GM21576 (cell line): ENCODE data around the gene ADAM10.
A peak's percentile ranks its signal among the peaks of the same experiment; 100 is the strongest.
"Not testable (repeated sequence)": the region's sequence is repeated elsewhere in the genome, so short reads cannot be mapped to it uniquely, and the experiment has no call there.

Source experiments
- ATAC-seq: cut with Tn5 transposase; IDR thresholded peaks from one replicate; pipeline ENCODE4 v1.9.1; 2021; ENCODE audit warnings: mild to moderate bottlenecking, moderate library complexity; ENCODE audit not compliant: unreplicated experiment

ADAM10 gene

GRCh38 chr15:58749532-58750337 lies at the start of gene ADAM10:
Gene ADAM10 (minus strand): TSS chr15:58749707. CDS start chr15:58749534, 173 bp downstream.
- ATAC-seq, result peak; percentile 83

GRCh38 chr15:58797505-58797904 lies 48.0 kb upstream of the ADAM10 start:
- ATAC-seq, result no peak

GRCh38 chr15:58795825-58796224 lies 46.3 kb upstream of the ADAM10 start:
- no peak for ATAC-seq

GRCh38 chr15:58793862-58794261 lies 44.4 kb upstream of the ADAM10 start:
- ATAC-seq, result no peak

DNA sequence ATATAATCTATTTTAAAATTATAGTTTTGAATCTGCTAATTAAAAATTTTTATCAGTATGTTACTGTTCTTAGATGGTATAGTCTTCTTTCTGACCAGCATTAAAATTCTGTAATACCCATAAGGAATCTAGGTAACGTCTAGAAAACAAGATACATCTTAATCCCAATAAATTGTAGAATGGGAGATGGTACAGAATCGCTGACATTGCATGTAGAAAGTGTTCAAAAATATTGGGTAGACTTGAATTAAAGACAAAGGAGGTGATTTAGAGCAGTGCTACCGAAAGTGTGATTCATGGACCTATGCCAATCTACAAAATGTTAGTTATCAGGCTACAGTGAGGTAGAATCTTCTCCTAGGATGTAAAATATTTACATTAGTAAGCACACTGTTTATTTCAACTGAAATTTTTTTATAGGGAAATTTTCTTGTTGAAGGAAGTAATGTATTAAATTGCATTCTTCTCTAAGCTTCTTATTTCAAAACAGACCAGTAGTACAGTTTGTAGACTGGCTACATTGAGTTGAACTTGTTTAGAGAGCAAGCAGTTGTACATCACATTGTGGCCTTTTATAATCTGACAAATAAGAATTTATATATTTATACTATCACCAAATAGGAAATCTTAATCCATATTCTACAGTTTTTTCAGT lies 38.7 kb upstream of the ADAM10 start:
- ATAC-seq, result no peak

- no peak for ATAC-seq
These were observed 35.8 kb upstream of the ADAM10 start for GRCh38 chr15:58785355-58785754.

- ATAC-seq, result no peak
These were observed 30.0 kb upstream of the ADAM10 start for GRCh38 chr15:58779554-58779953.

DNA sequence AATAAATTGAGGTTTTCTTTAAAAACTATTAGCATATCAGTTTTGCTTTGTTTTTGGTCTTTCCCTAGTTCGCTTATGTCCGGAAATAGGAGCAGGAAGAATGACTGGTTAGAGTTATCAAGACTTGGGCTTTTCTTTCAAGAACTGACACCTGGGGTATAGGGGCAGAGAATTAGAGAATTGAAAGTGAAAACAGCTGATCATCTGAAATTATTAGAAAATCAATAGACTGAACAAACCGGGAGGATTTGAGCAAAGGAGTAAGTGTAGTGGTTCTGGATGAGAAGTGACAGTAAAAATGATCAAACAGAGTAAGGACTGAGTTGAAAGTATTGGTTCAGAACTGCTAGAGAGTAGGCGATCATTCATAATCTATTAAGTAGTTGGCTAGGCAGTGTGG lies 27.6 kb upstream of the ADAM10 start:
- ATAC-seq, result no peak

DNA sequence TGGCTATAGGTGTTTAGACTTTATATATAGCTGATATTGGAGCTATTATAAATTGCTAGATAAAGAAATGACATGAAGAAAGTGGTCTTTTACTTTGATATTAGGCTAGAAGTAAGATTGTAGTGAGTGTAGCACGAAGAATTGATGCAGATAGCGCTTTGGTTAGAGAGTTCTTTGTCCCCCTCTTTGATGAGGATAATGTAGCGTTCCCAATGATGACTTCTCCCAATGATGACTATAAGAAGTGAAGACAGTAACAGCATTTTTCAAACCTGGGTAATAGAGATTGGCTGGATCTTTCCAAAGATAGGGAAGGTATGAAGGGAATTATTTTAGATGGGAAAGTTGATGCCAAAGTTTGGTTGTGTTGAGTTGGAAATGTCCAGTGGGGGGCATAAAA lies 25.9 kb upstream of the ADAM10 start:
- ATAC-seq, result no peak

GRCh38 chr15:58773024-58773423 lies 23.5 kb upstream of the ADAM10 start:
- ATAC-seq, result no peak

DNA sequence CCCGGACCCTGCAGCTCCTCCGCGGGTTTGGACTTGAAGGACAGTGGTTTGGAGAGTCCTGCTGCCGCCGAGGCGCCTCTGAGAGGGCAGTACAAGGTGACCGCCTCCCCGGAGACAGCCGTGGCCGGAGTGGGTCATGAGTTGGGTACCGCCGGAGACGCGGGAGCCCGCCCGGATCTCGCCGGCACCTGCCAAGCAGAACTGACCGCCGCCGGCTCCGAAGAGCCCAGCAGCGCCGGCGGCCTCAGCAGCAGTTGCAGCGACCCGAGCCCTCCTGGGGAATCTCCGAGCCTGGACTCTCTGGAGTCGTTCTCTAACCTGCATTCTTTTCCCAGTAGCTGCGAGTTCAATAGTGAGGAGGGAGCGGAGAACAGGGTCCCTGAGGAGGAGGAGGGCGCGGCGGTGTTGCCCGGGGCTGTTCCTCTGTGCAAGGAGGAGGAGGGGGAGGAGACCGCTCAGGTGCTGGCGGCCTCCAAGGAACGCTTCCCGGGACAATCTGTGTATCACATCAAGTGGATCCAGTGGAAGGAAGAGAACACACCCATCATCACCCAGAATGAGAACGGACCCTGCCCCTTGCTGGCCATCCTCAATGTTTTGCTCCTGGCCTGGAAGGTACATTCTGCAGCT lies 22.2 kb upstream of the ADAM10 start:
- peak; percentile 4 for ATAC-seq

GRCh38 chr15:58770857-58771620 lies 21.5 kb upstream of the ADAM10 start, which contains the start of gene MINDY2:
Gene MINDY2 (plus strand): TSS chr15:58771302. CDS start chr15:58771396, 94 bp downstream.
- ATAC-seq, result peak; percentile 94

GRCh38 chr15:58770519-58770856 lies 21.0 kb upstream of the ADAM10 start:
- ATAC-seq, result no peak

DNA sequence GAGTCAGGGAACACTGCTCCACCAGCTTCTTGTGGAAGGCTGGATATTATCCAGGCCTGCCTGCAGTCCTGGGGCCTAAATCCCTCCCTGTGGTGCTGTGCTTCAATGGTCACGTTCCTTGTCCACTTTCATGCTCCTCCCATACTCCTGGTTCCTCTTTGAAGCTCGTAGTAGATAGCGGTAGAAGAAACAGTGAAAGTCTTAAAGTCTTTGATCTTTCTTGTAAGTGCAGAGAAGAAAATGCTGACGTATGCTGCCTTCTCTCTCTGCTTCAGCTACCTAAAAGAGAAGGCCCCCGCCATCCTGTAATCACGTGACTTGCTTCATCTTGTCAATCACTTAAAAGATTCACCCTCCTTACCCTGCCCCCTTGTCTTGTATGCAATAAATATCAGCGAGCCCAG lies 19.1 kb upstream of the ADAM10 start:
- not testable (repeated sequence) for ATAC-seq

DNA sequence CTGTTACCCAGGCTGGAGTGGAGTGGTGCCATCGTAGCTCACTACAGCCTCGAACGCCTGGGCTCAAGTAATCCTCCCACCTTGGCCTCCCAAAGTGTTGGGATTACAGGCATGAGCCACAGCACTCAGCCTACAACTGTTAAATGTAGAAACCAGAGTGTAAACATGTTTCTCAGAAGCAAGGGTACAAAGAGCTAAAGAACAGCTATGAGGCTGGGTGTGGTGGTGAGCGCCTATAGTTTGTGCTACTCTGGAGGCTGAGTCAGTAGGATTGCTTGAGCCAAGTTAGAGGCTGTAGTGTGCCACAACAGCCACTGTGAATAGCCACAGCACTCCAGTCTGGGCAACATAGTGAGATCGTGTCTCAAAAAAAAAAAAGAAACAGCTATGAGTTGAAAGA lies 16.8 kb upstream of the ADAM10 start:
- no peak for ATAC-seq

GRCh38 chr15:58764468-58764867 lies 15.0 kb upstream of the ADAM10 start:
- ATAC-seq, result no peak

- no peak for ATAC-seq
These were observed 13.2 kb upstream of the ADAM10 start for GRCh38 chr15:58762731-58763130.

- ATAC-seq, result no peak
These were observed 12.8 kb upstream of the ADAM10 start for GRCh38 chr15:58762285-58762684.

- ATAC-seq, result no peak
These were observed 11.5 kb upstream of the ADAM10 start for GRCh38 chr15:58761010-58761388.

GRCh38 chr15:58760385-58761009 lies 11.0 kb upstream of the ADAM10 start:
- no peak for ATAC-seq

- ATAC-seq, result no peak
These were observed 8.6 kb upstream of the ADAM10 start for GRCh38 chr15:58758141-58758540.
